22Rv1 (cell line): ENCODE measurements around the gene MT2A.

Experiments
- ZFX ChIP-seq: fragments of 450-650 bp; IDR thresholded peaks from 2 replicates; pipeline ENCODE4 v1.6.1; 2017; ENCODE audit warnings: antibody characterized with exemption, borderline replicate concordance
- TF ChIP-seq, protein P1 (sequence below): fragments of 450-650 bp; IDR thresholded peaks from 2 replicates; pipeline ENCODE4 v1.5.1; 2017; ENCODE audit warnings: mild to moderate bottlenecking

DNA sequence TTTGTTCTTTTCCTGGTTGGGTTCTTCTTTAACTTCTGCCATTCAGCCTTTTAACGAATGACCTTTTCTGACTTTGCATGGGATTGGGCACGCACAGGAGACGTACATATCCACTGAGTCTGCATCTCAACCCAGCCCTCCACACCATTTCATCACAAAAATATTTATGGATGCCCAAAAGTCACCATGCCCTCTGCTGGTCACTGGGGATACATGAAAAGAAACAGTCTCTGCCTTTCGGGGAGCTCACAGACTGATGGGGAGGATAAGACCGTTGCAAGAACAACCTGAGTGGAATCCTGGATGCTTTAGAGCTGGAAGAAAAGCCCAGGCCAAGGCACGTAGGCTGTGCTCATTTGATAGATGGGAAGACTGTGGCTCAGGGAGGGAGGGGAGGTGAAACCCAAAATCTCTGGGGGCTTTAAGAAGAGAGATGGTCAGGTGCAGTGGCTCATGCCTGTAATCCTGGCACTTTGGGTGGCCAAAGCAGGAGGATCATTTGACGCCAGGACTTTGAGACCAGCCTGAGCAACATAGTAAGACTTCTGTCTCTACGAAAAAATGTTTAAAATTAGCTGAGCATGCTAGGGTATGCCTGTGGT, 7.9 kb upstream of the MT2A start:
- TF ChIP-seq, protein P1, sequence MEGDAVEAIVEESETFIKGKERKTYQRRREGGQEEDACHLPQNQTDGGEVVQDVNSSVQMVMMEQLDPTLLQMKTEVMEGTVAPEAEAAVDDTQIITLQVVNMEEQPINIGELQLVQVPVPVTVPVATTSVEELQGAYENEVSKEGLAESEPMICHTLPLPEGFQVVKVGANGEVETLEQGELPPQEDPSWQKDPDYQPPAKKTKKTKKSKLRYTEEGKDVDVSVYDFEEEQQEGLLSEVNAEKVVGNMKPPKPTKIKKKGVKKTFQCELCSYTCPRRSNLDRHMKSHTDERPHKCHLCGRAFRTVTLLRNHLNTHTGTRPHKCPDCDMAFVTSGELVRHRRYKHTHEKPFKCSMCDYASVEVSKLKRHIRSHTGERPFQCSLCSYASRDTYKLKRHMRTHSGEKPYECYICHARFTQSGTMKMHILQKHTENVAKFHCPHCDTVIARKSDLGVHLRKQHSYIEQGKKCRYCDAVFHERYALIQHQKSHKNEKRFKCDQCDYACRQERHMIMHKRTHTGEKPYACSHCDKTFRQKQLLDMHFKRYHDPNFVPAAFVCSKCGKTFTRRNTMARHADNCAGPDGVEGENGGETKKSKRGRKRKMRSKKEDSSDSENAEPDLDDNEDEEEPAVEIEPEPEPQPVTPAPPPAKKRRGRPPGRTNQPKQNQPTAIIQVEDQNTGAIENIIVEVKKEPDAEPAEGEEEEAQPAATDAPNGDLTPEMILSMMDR, result peak; percentile 70
- no peak for TF ChIP-seq ZFX
